ENCODE results near the gene GSTT2B.

DNA sequence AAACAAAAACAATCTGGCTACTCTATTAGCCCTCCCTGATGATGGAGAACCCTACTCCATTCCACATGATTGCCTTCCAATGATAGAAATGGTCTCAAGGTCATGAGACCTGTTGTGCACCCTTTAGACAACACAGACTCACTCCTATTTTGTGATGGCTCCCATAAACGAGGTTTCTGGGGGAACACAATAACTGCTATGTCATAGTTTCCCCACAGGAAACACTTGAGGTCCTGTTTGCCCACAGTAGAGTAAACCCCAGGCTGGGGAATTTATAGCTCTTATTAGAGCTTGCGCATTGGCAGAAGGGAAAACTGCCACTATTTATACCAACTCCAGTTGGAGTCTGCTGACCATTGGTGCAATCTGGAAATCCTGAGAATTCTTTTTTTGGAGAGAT lies 38.1 kb downstream of the GSTT2B start:
- TF ChIP-seq CTCF (IDR thresholded peaks at IDR 0.05) (no peak), SIN3A (IDR thresholded peaks at IDR 0.05; ENCODE audit: borderline replicate concordance, insufficient read depth, low read depth, low read length) (no peak), POLR2AphosphoS5 (IDR thresholded peaks at IDR 0.05; ENCODE audit: low read depth, low read length) (no peak), REST (IDR thresholded peaks at IDR 0.05; ENCODE audit: insufficient read depth in 1 of 2, low read depth in 2 of 2, low read length in 1 of 2) (no peak), TCF7L2 (IDR thresholded peaks at IDR 0.05; ENCODE audit: low read depth, low read length) (no peak)

Measured in Panc1 (cell line).